WTC11 (cell line): ENCODE data around the gene OTUD7B.

Source experiments
- FOXK1 ChIP-seq: sonication (generic); formaldehyde crosslinking; IDR thresholded peaks from 2 replicates; pipeline ENCODE4 v1.8.0; 2022; ENCODE audit warnings: mild to moderate bottlenecking, moderate library complexity, missing genetic modification reagents
- TF ChIP-seq, protein P1 (sequence below): fragments of 200-600 bp; IDR thresholded peaks from 2 replicates; pipeline ENCODE4 v1.8.0; 2022; ENCODE audit warnings: antibody characterized with exemption
- TF ChIP-seq, protein P2 (sequence below): sonication (generic); formaldehyde crosslinking; IDR thresholded peaks from 2 replicates; pipeline ENCODE4 v1.8.0; 2022; ENCODE audit warnings: mild to moderate bottlenecking, missing genetic modification reagents
- TF ChIP-seq, protein P3 (sequence below): sonication (generic); formaldehyde crosslinking; IDR thresholded peaks from 2 replicates; pipeline ENCODE4 v1.8.1; 2023; ENCODE audit warnings: mild to moderate bottlenecking, missing genetic modification reagents

DNA sequence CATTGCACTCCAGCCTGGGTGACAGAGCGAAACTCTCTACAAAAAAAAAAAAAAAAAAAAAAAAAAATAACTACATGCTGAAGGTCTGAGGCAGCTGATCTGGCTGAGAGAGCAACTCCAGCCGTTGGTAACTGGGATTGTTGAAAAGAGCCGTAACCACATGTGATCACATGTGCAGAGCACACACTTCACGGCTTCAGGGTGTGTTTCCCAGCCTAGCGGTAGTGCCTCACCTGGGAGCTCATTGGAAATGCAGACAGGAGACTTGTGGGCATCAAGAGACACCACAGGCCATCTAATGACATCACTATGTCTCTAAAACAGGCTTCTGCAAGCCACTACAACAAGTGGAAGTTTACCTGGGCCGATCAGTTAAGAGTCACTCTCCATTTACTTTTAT, 11.8 kb upstream of the OTUD7B start:
- TF ChIP-seq, protein P1, sequence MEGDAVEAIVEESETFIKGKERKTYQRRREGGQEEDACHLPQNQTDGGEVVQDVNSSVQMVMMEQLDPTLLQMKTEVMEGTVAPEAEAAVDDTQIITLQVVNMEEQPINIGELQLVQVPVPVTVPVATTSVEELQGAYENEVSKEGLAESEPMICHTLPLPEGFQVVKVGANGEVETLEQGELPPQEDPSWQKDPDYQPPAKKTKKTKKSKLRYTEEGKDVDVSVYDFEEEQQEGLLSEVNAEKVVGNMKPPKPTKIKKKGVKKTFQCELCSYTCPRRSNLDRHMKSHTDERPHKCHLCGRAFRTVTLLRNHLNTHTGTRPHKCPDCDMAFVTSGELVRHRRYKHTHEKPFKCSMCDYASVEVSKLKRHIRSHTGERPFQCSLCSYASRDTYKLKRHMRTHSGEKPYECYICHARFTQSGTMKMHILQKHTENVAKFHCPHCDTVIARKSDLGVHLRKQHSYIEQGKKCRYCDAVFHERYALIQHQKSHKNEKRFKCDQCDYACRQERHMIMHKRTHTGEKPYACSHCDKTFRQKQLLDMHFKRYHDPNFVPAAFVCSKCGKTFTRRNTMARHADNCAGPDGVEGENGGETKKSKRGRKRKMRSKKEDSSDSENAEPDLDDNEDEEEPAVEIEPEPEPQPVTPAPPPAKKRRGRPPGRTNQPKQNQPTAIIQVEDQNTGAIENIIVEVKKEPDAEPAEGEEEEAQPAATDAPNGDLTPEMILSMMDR, result no peak
- no peak for TF ChIP-seq FOXK1 (CRISPR knock-in tag)
- TF ChIP-seq, protein P2, sequence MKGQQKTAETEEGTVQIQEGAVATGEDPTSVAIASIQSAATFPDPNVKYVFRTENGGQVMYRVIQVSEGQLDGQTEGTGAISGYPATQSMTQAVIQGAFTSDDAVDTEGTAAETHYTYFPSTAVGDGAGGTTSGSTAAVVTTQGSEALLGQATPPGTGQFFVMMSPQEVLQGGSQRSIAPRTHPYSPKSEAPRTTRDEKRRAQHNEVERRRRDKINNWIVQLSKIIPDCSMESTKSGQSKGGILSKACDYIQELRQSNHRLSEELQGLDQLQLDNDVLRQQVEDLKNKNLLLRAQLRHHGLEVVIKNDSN (CRISPR knock-in tag), result no peak
- TF ChIP-seq, protein P3, sequence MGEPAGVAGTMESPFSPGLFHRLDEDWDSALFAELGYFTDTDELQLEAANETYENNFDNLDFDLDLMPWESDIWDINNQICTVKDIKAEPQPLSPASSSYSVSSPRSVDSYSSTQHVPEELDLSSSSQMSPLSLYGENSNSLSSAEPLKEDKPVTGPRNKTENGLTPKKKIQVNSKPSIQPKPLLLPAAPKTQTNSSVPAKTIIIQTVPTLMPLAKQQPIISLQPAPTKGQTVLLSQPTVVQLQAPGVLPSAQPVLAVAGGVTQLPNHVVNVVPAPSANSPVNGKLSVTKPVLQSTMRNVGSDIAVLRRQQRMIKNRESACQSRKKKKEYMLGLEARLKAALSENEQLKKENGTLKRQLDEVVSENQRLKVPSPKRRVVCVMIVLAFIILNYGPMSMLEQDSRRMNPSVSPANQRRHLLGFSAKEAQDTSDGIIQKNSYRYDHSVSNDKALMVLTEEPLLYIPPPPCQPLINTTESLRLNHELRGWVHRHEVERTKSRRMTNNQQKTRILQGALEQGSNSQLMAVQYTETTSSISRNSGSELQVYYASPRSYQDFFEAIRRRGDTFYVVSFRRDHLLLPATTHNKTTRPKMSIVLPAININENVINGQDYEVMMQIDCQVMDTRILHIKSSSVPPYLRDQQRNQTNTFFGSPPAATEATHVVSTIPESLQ (CRISPR knock-in tag), result no peak
